Breast epithelium (tissue), 4 donors: Measurements from ENCODE around the gene ADGRV1. TPM values are rescaled to one million over a fixed set of nuclear protein-coding genes. Genes with fewer than 3 reads are reported as not detected.
A peak's percentile ranks its signal among the peaks of the same experiment; 100 is the strongest.

ENCODE experiments used
- DNase-seq, 2 donors: peaks; one replicate each; pipeline ENCODE4 v3.0.0-alpha.2; 2019; ENCODE audit warnings: low spot score in 2 of 2
- H3K27ac ChIP-seq, 2 donors: fragments of 200-600 bp; sonication (generic) in 1 of 2; one replicate each; pipeline ENCODE4 v1.5.1; 2016 to 2019; ENCODE audit warnings: mild to moderate bottlenecking in 1 of 2
- H3K27me3 ChIP-seq, 2 donors: fragments of 200-600 bp; sonication (generic) in 1 of 2; one replicate each; pipeline versions ENCODE4 v1.5.1 to v1.6.0; 2017 to 2019; ENCODE audit warnings: control low read depth in 1 of 2, mild to moderate bottlenecking in 1 of 2
- H3K36me3 ChIP-seq: fragments of 200-600 bp; one replicate; pipeline ENCODE4 v1.5.1; 2019
- H3K4me1 ChIP-seq, 2 donors: fragments of 200-600 bp; sonication (generic); one replicate each; pipeline ENCODE4 v1.5.1; 2016 to 2019; ENCODE audit warnings: control low read depth in 1 of 2
- H3K4me3 ChIP-seq, 3 donors: fragments of 200-600 bp; sonication (generic); 1 replicate in 2 of 3; 2 replicates in 1 of 3; pipeline ENCODE4 v1.5.1; 2016 to 2019; ENCODE audit warnings: mild to moderate bottlenecking in 3 of 3, moderate library complexity in 2 of 3
- H3K9me3 ChIP-seq, 2 donors: fragments of 200-600 bp; sonication (generic) in 1 of 2; one replicate each; pipeline ENCODE4 v1.5.1; 2016 to 2019; ENCODE audit warnings: control low read depth in 1 of 2
- POLR2A ChIP-seq: fragments of 450-650 bp; IDR thresholded peaks from one replicate; pipeline ENCODE4 v1.6.1; 2016; ENCODE audit warnings: antibody characterized with exemption, mild to moderate bottlenecking, moderate library complexity
- POLR2AphosphoS5 ChIP-seq, 3 donors: sonication (generic); formaldehyde crosslinking; IDR thresholded peaks; one replicate each; pipeline ENCODE4 v1.6.1; 2017; ENCODE audit warnings: antibody characterized with exemption in 3 of 3
- intact Hi-C: fragments of 100-400 bp; cut with DNase I; formaldehyde crosslinking; loops from one replicate; pipeline ENCODE4 v1.15.1; 2023; ENCODE audit warnings: low total_unique reads
- total RNA-seq, 3 donors: library from RNA; depleted of rRNA; stranded (reverse); fragments of >200 nt; gene quantifications; one replicate each; pipeline ENCODE4 v1.1.0, GENCODE V29; 2016
- TF ChIP-seq, protein P1 (sequence below), 3 donors: fragments of 450-650 bp; IDR thresholded peaks; one replicate each; pipeline ENCODE4 v1.5.1; 2016 to 2017; ENCODE audit warnings: antibody characterized with exemption in 3 of 3, mild to moderate bottlenecking in 3 of 3, moderate library complexity in 3 of 3

The ADGRV1 gene
- total RNA-seq, 3 donors from 2014 or later: 0.32 to 85.2 (median 55.3) TPM

DNA sequence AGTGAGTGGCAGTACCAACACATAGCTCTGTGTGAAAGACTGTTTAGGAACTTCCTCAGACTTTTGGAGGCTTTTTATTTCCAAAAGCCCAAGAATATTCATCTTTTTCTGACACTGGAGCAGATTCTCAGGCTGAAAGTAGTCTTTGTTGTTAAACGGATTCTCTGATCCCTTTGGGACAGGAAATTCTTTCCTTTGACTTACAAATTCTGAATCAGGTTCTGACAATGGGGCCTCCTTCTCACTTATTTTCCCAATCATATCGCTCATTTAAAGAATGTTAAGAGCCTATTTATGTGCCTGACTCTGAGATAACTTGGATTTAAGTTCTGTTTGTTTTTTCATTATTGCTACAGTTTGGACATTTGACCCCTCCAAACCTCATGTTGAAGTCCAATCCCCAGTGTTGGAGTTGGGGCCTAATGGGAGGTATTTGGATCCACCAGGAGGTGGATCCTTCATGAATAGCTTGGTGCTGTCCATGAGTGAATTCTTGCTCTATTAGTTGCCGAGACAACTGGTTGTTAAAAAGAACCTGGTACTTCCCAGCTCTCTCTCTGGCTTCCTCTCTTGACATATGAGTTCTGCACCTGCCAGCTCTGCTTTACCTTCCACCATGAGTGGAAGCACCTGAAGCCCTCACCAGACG lies 4.1 kb upstream of the ADGRV1 start:
- TF ChIP-seq POLR2AphosphoS5 (IDR thresholded peaks at IDR 0.05): no peak
- peaks cover 4 to 11% of the 10 kb centered on the region in 2 donors for H3K27me3 ChIP-seq

DNA sequence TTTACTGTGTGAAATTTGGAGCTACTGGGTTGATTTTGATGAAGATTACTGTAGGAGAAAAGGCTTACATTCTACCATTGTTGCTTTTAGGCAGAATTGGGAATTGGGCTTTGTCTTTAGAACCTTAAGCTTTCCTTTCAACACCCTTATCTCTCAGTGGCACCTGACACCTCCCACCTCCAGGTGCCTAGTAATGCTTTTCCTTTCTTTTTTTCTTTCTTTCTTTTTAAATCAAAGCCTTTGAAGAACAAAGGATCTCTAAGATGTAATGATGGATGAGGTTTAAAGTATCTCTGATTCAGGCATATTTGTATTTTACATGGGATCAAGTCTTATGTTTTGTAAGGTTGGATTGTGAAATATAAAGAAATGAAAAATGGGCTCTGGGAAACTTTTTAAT lies 2.9 kb upstream of the ADGRV1 start:
- Histone ChIP-seq H3K4me3 (no peak overlapping the region), H3K27ac (no peak overlapping the region), H3K9me3 (no peaks in the 10 kb centered on the region), H3K36me3 (no peaks in the 10 kb centered on the region), H3K4me1 (peaks cover 0 to 4% of the 10 kb centered on the region in 2 donors), H3K27me3 (peaks cover 4 to 18% of the 10 kb centered on the region in 2 donors)
- intact Hi-C loops: no loop called here
- TF ChIP-seq, protein P1, sequence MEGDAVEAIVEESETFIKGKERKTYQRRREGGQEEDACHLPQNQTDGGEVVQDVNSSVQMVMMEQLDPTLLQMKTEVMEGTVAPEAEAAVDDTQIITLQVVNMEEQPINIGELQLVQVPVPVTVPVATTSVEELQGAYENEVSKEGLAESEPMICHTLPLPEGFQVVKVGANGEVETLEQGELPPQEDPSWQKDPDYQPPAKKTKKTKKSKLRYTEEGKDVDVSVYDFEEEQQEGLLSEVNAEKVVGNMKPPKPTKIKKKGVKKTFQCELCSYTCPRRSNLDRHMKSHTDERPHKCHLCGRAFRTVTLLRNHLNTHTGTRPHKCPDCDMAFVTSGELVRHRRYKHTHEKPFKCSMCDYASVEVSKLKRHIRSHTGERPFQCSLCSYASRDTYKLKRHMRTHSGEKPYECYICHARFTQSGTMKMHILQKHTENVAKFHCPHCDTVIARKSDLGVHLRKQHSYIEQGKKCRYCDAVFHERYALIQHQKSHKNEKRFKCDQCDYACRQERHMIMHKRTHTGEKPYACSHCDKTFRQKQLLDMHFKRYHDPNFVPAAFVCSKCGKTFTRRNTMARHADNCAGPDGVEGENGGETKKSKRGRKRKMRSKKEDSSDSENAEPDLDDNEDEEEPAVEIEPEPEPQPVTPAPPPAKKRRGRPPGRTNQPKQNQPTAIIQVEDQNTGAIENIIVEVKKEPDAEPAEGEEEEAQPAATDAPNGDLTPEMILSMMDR (IDR thresholded peaks at IDR 0.05): no peak
- TF ChIP-seq POLR2A (no peak), POLR2AphosphoS5 (IDR thresholded peaks at IDR 0.05) (no peak)
- DNase-seq: no peak

More for the DNA sequence above, 4.1 kb upstream of the ADGRV1 start:
- Histone ChIP-seq H3K4me3 (no peak overlapping the region), H3K36me3 (no peaks in the 10 kb centered on the region), H3K4me1 (peaks cover 0 to 4% of the 10 kb centered on the region in 2 donors), H3K27ac (no peak overlapping the region), H3K9me3 (no peaks in the 10 kb centered on the region)
- intact Hi-C loops: no loop called here
- DNase-seq: no peak

DNA sequence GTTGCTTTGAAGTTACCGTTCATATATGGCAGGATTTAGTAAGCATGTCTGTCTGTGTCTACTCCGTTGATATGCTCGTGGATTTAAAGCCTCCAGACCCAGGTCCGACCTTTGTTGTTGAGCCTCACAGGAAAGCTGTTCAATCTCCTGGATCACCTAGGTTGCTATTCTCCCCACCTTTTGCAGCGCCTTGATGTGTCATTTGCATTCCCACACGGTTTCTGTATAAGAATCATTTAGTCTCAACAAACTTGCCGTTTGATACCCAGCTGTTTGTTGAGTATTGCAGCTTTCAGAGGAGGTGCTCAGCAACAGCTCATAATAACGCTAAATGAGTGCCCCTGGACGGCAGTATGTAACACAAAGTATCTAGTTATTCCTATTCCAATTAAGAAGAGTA lies 1.2 kb upstream of the ADGRV1 start:
- H3K4me1 ChIP-seq: peaks cover 0 to 4% of the 10 kb centered on the region in 2 donors
- no peaks in the 10 kb centered on the region for H3K36me3 ChIP-seq
- H3K27ac ChIP-seq: no peak overlapping the region
- H3K27me3 ChIP-seq: peaks cover 4 to 18% of the 10 kb centered on the region in 2 donors
- DNase-seq: no peak
- TF ChIP-seq POLR2A: no peak
- TF ChIP-seq, protein P1 (IDR thresholded peaks at IDR 0.05): no peak
- no peak for TF ChIP-seq POLR2AphosphoS5 (IDR thresholded peaks at IDR 0.05)
- H3K4me3 ChIP-seq: peak overlapping the region in 1 of 3 donors; percentile 59
- intact Hi-C loops: no loop called here
- no peaks in the 10 kb centered on the region for H3K9me3 ChIP-seq

DNA sequence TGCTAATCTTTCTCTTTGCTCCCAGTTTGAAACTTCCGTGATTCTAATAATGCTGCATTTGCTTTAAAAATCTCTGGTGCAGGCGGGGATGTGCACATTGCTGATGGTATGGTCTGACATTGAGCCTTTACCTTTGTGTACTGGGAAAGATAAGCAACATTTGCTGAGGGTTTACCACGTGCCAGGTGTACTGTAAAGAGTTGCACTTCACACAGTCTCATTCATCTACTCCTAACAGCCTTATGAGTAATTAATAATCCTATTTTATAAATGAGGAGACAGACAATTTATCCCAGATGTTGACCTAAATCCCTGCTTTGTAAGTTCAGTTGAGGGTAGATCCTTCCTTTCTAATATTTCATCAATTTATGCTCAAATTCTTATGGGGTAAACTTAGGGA lies 726 bp upstream of the ADGRV1 start:
- Histone ChIP-seq H3K27ac (no peak overlapping the region), H3K27me3 (peaks cover 4 to 18% of the 10 kb centered on the region in 2 donors)

DNA sequence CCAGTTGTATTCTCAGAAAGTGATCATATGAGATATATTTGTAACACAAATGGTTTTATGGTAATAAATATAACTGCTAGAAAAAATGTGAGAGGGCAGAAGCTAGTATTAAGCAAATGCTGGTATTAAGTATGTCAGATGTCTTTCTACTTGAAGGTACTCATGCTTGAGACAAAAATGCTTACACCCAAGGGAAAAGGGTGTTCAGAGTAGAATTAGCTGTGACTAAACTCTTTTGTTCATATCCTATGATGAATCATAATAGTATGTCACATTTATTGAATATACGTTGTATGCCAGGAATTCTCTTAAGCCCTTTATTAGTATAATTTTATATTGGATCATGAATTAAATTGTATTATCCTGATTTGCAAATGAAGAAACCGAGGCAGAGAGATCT lies 2.2 kb downstream of the ADGRV1 start:
- H3K27ac ChIP-seq: no peak overlapping the region
- H3K27me3 ChIP-seq: peaks cover 4 to 18% of the 10 kb centered on the region in 2 donors
- H3K4me1 ChIP-seq: peaks cover 0 to 4% of the 10 kb centered on the region in 2 donors
- intact Hi-C loops: no loop called here
- H3K36me3 ChIP-seq: no peaks in the 10 kb centered on the region
- H3K4me3 ChIP-seq: no peak overlapping the region
- no peak for TF ChIP-seq POLR2AphosphoS5 (IDR thresholded peaks at IDR 0.05)
- TF ChIP-seq, protein P1 (IDR thresholded peaks at IDR 0.05): no peak
- no peak for TF ChIP-seq POLR2A
- DNase-seq: no peak
- no peaks in the 10 kb centered on the region for H3K9me3 ChIP-seq

More for the DNA sequence above, 726 bp upstream of the ADGRV1 start:
- Histone ChIP-seq H3K36me3 (no peaks in the 10 kb centered on the region), H3K9me3 (no peaks in the 10 kb centered on the region), H3K4me1 (peaks cover 0 to 4% of the 10 kb centered on the region in 2 donors), H3K4me3 (peak overlapping the region in 2 of 3 donors; percentile 59 to 73)
- no peak for TF ChIP-seq POLR2AphosphoS5 (IDR thresholded peaks at IDR 0.05)
- TF ChIP-seq, protein P1 (IDR thresholded peaks at IDR 0.05): no peak
- no peak for TF ChIP-seq POLR2A
- intact Hi-C loops: no loop called here
- no peak for DNase-seq
